Ovary (tissue), 3 donors: Measurements from ENCODE around the gene CST2.

Experiments
- CTCF ChIP-seq, 3 donors: fragments of 450-650 bp in 2 of 3; fragments of 200-600 bp in 1 of 3; IDR thresholded peaks; one replicate each; pipeline versions ENCODE4 v1.5.1 to v1.8.0; 2016 to 2022; ENCODE audit warnings: antibody characterized with exemption in 3 of 3, mild to moderate bottlenecking in 1 of 3
- EP300 ChIP-seq: sonication (generic); formaldehyde crosslinking; IDR thresholded peaks from one replicate; pipeline ENCODE4 v1.6.1; 2017; ENCODE audit warnings: antibody characterized with exemption
- POLR2A ChIP-seq: fragments of 450-650 bp; IDR thresholded peaks from one replicate; pipeline ENCODE4 v1.6.1; 2017; ENCODE audit warnings: antibody characterized with exemption, mild to moderate bottlenecking, moderate library complexity
- donor health status: DM: no; HTN: no; CAD: no.

- TF ChIP-seq CTCF (IDR thresholded peaks at IDR 0.05) (no peak), POLR2A (no peak), EP300 (no peak)
Observed at GRCh38 chr20:23841693-23842092, 15.2 kb upstream of the CST2 start.
